ENCODE measurements around the gene APEH. TPM values are rescaled to one million over a fixed set of nuclear protein-coding genes. Genes with fewer than 3 reads are reported as not detected.
"Not testable (repeated sequence)": the region's sequence is repeated elsewhere in the genome, so short reads cannot be mapped to it uniquely, and the experiment has no call there.

Gene APEH
- total RNA-seq, 1 experiment from 2014 or later = 215 TPM

DNA sequence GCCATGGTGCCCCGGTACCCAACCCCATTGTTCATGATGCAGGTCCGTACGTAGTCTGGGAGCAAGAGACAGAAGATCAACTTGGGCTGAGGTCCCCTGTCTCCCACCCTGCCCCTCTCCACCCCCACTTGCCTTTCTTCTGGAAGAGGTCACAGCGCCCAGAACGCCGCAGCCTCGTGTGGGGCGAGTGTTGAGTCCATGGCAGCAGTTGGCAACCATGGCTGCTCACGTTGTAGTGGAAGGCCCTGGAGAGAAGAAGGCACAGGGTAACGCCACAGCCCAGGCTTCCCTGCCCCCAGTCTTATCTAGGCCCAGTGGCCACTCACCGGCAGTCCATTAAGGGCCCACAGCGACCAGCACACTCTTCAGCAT is 13.3 kb downstream of the APEH start:
- not testable (repeated sequence) for H3K56ac ChIP-seq (ENCODE audit: insufficient read length, low read depth, low read length); H3K4me1 ChIP-seq (ENCODE audit: insufficient read depth, low read length); H3K9ac ChIP-seq (ENCODE audit: extremely low read depth, insufficient read length, low read length); H2BK5ac ChIP-seq (ENCODE audit: insufficient read length, low read length); H4K20me1 ChIP-seq (ENCODE audit: control insufficient read depth, insufficient read depth, insufficient read length); H4K91ac ChIP-seq (ENCODE audit: insufficient read length, low read depth, low read length); H4K8ac ChIP-seq (replicated peaks; ENCODE audit: insufficient read length, low read depth, low read length); H3K27me3 ChIP-seq (ENCODE audit: insufficient read depth, low read length); H4K5ac ChIP-seq (ENCODE audit: insufficient read length, low read depth, low read length); H3K9me3 Mint-ChIP-seq; H3K23ac ChIP-seq (ENCODE audit: insufficient read length, low read depth, low read length); DNase-seq; H2AFZ ChIP-seq (ENCODE audit: low read length); H3K14ac ChIP-seq (ENCODE audit: insufficient read depth, low read length); H3K18ac ChIP-seq (ENCODE audit: insufficient read length, low read depth, low read length); H2AK5ac ChIP-seq (ENCODE audit: insufficient read length, low read length); H2BK20ac ChIP-seq (ENCODE audit: low read depth, low read length, poor library complexity, severe bottlenecking); H3K27me3 Mint-ChIP-seq (ENCODE audit: low read depth); H2BK12ac ChIP-seq (ENCODE audit: insufficient read length, low read depth, low read length); H2BK120ac ChIP-seq (ENCODE audit: low read depth, low read length, poor library complexity, severe bottlenecking); H3T11ph ChIP-seq (ENCODE audit: low read length); H3K9me3 ChIP-seq (ENCODE audit: control insufficient read depth, low read depth, low read length); H2BK15ac ChIP-seq (ENCODE audit: low read depth, low read length); H3K79me1 ChIP-seq (ENCODE audit: insufficient read depth, low read depth, low read length, poor library complexity, severe bottlenecking); H3K23me2 ChIP-seq (ENCODE audit: insufficient read length, low read depth, low read length, poor library complexity, severe bottlenecking); H3K79me2 ChIP-seq (ENCODE audit: insufficient read depth, low read length); H3K4ac ChIP-seq (ENCODE audit: low read depth, low read length); H3K27ac ChIP-seq (ENCODE audit: insufficient read length, low read depth, low read length)
- Mint-ChIP-seq H3K27ac (peak overlapping the region; percentile 44 to 92 (median 74); a peak in 5 of 7 replicates), H3K36me3 (ENCODE audit: insufficient read depth in 1 of 3, low read depth in 3 of 3) (peaks cover 11 to 28% (median 26%) of the 10 kb centered on the region in 3 experiments; a peak in 6 of 7 replicates), H3K4me3 (peak overlapping the region; percentile 74 to 86), H3K4me1 (peaks cover 20 to 30% of the 10 kb centered on the region in 2 experiments)
- WGBS (ENCODE audit: extremely low coverage, insufficient read length, low lambda C conversion rate) = no CpG with 5 or more reads among the region's 12 CpGs
- H3K4me2 ChIP-seq (ENCODE audit: insufficient read depth, insufficient read length, low read length) = peak overlapping the region; percentile 72

DNA sequence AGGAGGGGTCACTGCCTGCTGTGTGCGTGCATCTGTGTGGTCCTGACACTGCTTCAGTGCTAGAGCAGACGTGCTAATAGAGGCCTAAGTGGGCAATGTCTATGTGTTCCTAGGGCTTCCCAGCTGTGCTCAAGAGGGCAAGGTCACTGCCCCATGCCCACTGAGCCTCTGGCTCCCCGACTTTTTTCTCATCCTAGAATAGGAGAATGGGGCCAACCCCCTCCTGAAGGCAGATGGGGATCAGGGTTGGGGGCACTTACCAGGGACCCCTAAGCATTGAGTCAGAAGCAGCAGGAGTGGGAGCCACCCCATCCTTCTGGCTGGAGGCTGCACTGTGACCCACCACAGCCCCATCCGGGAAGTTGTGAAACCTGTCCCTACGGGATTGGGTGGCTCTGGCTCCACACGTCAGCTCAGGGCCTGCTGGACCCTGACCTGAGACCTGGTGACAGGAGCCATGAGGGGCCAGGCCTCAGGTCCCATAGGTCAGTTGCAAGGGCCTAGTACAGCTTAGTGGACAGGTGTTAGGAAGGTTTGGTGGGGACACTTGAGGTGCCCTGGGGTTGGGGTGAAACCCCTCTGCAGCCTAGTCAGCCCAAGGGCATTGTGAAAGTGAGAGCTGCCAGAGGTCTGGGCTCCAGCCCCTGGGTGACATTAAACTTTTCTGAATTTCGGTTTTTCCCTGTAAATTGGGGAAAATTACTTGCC is 14.3 kb downstream of the APEH start:
- not testable (repeated sequence) for H2BK20ac ChIP-seq (ENCODE audit: low read depth, low read length, poor library complexity, severe bottlenecking); H3K27ac ChIP-seq (ENCODE audit: insufficient read length, low read depth, low read length); H2AFZ ChIP-seq (ENCODE audit: low read length); H3K27me3 ChIP-seq (ENCODE audit: insufficient read depth, low read length); H2AK5ac ChIP-seq (ENCODE audit: insufficient read length, low read length); H2BK5ac ChIP-seq (ENCODE audit: insufficient read length, low read length); H4K5ac ChIP-seq (ENCODE audit: insufficient read length, low read depth, low read length); H2BK12ac ChIP-seq (ENCODE audit: insufficient read length, low read depth, low read length); H3K4me1 ChIP-seq (ENCODE audit: insufficient read depth, low read length); H4K8ac ChIP-seq (replicated peaks; ENCODE audit: insufficient read length, low read depth, low read length); H3T11ph ChIP-seq (ENCODE audit: low read length); H3K79me2 ChIP-seq (ENCODE audit: insufficient read depth, low read length); H2BK120ac ChIP-seq (ENCODE audit: low read depth, low read length, poor library complexity, severe bottlenecking); H4K91ac ChIP-seq (ENCODE audit: insufficient read length, low read depth, low read length); H2BK15ac ChIP-seq (ENCODE audit: low read depth, low read length); H3K9me3 ChIP-seq (ENCODE audit: control insufficient read depth, low read depth, low read length); H3K9ac ChIP-seq (ENCODE audit: extremely low read depth, insufficient read length, low read length); H3K23me2 ChIP-seq (ENCODE audit: insufficient read length, low read depth, low read length, poor library complexity, severe bottlenecking); H3K18ac ChIP-seq (ENCODE audit: insufficient read length, low read depth, low read length); H3K27me3 Mint-ChIP-seq (ENCODE audit: low read depth); H3K56ac ChIP-seq (ENCODE audit: insufficient read length, low read depth, low read length); H3K14ac ChIP-seq (ENCODE audit: insufficient read depth, low read length); H3K23ac ChIP-seq (ENCODE audit: insufficient read length, low read depth, low read length); H3K4ac ChIP-seq (ENCODE audit: low read depth, low read length); H3K9me3 Mint-ChIP-seq; DNase-seq; H3K79me1 ChIP-seq (ENCODE audit: insufficient read depth, low read depth, low read length, poor library complexity, severe bottlenecking); H4K20me1 ChIP-seq (ENCODE audit: control insufficient read depth, insufficient read depth, insufficient read length)
- Mint-ChIP-seq H3K4me1 (peaks cover 20 to 30% of the 10 kb centered on the region in 2 experiments), H3K36me3 (ENCODE audit: insufficient read depth in 1 of 3, low read depth in 3 of 3) (peaks cover 6 to 21% (median 17%) of the 10 kb centered on the region in 3 experiments; a peak in 6 of 7 replicates), H3K27ac (peak overlapping the region in 2 of 3 experiments; percentile 93 to 99; a peak in 2 of 7 replicates), H3K4me3 (peak overlapping the region; percentile 90 to 99; a peak in 4 of 5 replicates)
- H3K4me2 ChIP-seq (ENCODE audit: insufficient read depth, insufficient read length, low read length) = peak overlapping the region; percentile 74
- no CpG with 5 or more reads among the region's 7 CpGs for WGBS (ENCODE audit: extremely low coverage, insufficient read length, low lambda C conversion rate)
